ENCODE results near the gene WBP11.

The WBP11 gene

DNA sequence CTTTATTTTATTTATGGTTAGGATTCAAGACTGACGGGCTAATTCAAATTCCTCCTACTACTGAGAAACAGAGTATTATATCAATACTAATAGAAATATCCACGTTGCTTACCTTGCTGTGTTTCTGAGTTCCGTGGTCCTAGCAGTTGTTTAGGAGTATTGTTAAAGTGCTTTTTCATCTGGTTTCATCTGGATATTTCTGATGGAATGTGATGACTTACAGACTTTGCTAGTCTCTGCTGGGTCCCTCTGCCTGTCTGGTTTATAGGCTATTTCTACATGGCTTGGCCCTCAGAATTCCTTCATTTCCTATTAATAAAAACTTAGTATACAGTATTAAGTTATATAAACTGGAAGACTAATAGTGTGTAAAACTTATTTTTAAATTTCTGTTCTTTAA lies 10.7 kb upstream of the WBP11 start, which contains the start of gene SMCO3:
Gene SMCO3 (minus strand): TSS at position 169 of the 400 bp plus-strand sequence. CDS start 7,502 bp downstream, outside the sequence.
- no peak for DNase-seq

DNA sequence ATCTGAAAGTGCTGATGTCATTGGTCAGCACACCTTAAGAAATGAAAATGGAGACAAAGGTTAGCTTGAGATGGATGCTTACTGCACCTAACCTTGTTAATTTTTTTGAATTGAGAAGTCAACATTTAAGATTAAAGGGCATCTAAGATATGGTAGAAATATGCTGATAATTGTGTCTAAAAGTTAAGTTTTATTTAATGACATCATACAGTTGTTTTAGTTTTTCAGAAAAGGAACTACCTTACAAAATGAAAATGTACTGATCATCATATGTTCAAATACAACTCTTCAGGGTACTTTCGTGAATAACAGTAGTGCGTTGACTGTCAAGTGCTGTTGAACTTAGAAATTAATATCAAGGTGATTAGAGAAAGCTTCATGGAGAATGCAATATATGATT lies 8.2 kb upstream of the WBP11 start:
- no peak for DNase-seq

DNA sequence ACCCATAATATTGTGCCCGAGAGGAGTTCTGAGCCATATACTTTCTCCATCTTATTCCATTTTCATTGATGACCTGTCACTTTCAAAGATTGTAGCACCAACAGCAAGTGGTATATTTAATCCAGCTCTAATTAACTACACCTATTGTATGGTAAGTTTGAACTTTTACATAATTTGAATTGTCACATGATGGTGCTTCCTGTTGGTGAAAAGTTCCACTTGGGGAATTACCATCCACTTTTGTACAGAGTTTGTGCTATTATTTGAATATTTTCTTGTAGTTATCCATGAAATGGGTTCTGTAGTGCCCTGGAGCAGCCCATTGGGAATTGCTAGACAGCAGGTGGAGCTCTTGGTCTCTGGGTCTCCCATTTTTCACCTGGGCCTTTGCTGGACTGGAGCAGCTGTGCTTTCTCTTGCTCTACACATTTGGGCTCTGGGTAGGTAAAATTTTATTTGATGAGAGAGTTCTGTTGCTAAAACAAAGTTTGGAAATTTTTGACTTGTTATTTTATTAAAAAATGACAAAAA lies 7.7 kb upstream of the WBP11 start:
- DNase-seq = no peak

DNA sequence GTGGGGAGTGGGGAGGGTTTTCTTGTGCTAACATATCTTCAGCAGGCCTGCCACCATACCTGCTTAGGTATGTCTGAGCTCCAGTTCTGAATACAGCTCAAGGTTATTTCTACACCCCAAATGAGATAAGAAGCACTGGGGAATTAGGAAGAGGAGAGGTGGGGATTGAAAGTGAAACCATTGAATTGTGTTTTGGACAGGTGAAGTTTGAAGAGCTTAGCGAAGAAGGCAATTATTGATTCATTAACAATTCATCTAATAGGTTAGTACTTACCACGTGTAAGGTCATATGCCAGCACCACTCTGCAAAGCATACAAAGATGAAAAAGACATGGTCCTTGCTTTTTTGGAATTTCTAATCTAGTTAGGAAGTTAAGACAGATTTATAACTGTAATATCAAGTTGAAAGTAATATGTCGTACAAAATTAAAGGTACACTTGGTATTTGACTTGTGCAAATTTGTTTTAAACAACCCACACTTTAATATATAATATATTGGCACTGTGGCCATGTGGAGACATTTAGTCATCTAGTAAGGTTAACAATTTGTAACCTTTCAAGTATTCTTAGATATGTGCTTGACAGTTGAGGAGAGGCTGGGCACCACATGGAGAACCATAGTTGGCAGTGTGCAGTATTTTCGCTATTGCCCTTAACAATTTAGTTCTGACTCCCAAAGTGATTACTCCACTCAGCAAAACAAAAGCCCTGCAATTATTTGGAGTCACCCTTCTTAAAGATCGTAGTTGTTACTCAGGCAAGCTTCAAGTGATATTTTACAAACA lies 7.1 kb upstream of the WBP11 start:
- no peak for DNase-seq

DNA sequence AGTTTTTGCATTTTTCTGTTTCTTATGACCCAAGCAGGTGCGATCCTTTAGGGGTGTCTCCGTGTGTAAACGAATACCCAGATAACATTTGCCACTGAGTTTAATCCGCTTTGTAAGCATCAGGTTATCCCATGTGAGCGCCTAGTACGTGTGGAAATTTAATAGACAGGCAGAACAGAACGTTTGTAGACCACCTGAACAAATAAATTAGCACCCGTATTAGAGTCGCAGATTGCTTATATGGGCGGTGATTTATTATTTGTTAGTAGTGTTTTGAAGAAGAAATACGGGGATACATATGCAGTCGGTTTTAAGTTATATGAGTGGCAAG lies 517 bp upstream of the WBP11 start:
- DNase-seq = peak; percentile 60

DNA sequence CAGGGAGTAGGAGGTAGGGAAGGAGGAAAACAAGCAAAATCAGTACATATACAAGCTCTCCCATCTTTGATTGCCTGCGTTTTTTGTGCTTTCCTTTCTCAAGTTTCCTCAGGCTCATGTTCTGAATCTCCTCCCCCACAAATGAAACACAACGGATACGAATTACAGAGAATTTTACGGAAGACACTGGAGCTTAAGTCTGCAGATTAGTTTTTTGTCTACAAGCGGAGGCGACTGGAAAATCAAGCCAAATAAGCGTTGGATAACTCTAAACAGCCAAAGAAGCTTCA lies 612 bp downstream of the WBP11 start:
- no peak for DNase-seq

DNA sequence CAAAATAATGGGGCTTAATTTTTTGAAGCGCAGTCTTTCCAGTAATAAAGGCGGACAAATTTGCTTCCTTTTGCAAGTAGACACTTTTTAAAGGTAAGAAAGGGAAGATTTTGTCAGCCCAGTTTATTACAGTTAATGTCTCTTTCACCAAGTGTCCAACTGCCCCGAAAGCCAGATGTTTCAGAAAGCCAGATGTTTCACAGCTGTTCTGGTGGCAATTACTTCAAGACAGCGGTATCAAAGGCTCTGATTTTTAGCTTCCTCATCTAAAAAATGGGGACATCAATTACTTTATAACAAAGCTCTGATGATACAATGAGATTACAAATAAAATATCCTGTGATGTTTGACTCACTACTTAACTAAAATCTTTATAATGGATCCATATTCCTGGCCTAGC lies 1.0 kb downstream of the WBP11 start:
- DNase-seq = no peak

DNA sequence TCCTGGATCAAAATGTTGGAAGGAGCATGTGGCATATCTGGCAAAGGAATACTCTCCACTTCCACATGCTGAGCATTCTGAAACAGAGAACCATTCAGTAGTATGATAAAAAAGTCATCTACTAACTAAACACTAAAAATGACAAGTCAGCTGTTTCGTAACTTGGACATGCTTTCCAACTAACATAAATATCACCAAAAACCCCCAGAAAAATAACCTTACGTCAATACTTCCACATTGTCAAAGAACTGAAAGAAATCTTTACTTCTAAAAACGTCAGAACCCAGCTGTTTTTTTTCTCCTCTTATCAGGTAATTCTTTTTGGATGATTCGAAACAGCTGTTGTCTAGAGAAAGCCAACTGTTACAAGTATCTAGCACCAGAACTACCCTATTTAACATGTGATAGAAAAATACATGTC lies 8.2 kb downstream of the WBP11 start:
- no peak for DNase-seq

DNA sequence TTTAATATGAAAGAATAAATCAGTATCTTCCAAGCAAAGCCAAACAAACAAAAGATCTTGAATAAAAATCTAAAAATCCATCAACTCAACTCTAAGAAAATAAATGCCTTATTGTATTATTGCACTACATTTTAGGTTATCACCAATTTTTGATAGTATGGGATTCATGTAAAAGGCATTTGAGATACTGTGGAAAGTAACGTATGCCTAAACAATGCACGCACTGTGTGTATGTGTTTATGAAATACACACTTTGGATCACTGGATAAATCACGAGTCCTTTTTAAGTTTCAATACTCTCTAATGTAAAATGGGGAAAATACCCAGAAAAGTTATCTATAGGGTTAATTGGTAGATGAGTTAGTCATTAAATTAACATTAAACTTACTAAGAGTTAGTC lies 17.7 kb downstream of the WBP11 start:
- no peak for DNase-seq

DNA sequence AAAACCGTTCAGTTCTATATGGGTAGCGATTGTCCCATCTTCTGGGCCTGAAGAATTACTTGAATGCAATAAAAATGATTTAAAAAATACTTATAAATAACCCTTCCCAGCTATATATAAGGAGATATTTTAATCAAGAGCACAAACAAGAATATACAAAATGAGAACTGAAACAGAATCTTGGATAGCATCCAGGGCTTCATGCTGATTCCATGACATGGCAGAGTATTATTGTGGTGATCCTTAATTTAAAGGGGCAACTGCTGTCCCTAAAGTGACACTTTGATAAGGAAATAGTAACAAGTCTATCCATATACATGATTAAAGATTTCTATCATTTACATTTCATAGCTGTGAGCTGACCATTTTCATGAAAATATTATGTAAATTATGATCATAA lies 18.8 kb downstream of the WBP11 start:
- no peak for DNase-seq

DNA sequence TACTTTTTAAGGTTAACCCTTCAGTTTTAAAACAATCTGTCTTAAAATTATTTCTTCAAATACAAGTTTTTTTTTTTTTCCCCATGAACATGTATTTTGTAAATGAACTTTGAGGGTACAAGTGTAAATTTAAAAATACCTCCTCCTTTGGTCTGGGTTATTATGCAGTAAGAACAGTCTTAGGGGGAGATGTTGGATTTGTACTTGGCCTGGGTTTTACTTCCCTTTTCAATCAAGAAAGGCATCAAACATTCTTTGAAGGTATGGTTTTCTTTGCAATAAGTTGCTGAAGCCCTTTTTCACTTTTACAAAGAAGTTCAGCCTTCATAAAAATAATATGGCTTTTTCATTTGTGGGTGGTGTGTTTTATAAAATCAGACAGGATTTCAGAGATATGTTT lies 20.5 kb downstream of the WBP11 start:
- DNase-seq = no peak

DNA sequence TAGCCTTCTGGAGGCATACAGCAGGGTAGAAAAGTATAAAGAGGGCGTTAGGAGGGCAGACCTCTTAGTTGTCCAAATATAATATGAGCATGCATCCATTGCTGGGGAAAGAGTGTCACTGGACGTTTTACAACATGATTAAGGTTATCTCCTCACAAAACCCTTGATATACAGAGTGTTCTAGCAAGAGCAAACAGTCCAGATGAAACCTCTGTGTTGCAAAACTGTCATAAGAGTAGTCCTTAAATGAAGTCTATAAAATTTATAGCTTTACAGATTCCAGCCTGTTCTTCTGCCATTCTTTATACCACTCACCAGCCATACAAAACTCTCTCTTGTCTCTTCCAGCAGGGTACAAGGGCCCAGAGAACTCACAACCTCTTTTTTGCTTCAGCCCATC lies 21.7 kb downstream of the WBP11 start:
- no peak for DNase-seq

DNA sequence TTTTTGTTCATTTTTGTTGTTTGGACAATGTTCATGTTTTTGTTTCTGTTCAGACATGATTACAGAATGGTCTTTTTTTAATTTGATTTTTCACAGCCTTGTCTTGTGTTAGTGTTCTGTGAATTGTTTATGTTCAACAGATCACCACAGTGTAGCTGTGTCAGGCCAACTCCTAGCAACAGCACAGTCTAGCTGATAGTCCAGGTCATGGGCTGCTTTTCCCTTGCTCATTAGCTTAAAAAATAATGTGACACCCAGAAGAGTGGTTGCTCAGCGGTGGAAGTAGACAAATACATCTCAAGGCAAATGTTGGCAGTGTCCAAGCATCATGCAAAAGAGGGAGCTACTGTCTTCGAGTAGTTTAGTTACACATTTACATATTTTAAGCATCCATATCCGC lies 22.4 kb downstream of the WBP11 start:
- DNase-seq = no peak

DNA sequence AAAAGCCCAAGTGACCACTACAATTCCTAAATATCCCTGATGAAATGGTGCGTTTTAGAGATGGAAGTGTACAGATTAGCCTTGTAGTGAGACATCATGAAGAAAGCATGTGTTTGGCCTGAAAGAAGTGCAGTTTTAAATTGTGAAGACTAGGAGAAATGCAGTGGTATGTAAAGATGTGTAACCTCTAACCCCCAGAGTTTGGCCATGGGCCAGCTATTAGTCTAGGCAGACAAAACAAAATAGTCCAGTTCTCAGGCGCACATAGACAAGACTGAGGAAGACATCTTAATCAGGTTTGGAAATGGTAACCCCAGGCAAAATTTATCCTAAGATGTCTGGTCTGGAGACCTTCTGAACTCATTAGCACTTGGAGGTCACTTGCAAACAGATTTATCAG lies 23.4 kb downstream of the WBP11 start:
- no peak for DNase-seq

DNA sequence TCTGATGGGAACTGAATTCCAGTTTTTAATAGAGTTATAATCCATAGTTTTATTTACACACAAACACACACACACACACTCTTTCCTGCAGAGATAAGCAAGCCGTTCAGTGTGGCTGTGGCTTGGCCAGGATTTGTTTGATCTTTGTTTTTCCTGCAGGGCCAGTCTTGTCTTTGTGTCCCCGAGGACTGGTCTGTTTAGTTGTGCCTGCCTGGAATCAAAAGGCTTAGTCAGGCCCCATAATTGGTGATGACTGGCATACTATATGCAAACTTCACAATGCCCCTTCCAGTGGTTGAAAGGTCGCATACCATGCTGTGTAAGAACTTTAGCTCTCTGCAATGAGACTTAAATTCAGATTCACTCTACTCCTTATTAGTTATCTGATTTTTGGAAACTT lies 26.0 kb downstream of the WBP11 start:
- DNase-seq = no peak

DNA sequence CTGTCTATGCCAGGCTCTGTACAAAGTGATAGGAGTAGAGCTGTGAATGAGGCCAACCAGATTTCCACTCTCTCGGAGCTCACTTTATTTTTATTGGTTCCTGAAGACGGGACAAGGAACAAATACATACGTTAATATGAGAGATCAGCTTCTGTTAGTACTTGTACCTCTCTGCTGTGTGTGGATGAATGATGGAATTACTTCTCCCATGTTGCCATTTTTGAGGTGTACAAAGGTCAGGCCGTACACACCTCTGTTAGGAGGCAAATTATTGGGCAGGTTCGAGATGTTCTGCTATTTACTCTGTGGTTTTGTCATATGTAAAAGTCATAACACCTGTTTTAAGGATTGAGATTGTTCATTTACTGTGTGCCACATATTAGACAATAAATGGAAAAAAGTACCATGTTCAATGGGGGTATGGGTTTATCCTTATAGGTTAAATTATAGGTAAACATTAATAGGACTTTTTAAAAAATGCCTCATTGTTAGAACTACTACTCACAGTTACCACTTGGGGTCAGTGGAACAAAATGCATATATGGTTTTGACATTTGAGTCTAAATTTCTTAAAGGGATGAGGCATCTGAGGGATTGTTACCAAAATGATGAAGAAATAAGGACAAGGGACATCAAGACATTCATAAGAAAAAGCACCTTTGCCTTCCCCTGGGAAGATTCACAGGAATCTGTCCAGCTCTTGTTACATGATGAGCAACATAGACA lies 26.9 kb downstream of the WBP11 start:
- DNase-seq = no peak

DNA sequence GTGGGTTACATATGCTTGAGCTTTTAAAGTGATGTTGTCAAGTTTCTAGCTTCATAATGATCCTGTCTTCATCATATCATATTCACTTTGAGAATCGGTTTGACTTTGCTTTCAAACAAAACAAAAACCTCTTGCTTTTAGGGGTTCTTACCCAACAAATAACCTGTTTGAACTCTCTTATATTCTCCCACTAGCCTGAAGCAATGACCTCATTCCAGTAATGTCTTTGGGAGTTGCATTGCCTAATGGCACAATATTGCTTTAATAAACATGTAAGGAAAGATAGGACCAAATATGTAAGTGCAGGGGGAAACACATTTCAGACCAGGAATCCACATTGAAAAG lies 27.7 kb downstream of the WBP11 start:
- DNase-seq = no peak

DNA sequence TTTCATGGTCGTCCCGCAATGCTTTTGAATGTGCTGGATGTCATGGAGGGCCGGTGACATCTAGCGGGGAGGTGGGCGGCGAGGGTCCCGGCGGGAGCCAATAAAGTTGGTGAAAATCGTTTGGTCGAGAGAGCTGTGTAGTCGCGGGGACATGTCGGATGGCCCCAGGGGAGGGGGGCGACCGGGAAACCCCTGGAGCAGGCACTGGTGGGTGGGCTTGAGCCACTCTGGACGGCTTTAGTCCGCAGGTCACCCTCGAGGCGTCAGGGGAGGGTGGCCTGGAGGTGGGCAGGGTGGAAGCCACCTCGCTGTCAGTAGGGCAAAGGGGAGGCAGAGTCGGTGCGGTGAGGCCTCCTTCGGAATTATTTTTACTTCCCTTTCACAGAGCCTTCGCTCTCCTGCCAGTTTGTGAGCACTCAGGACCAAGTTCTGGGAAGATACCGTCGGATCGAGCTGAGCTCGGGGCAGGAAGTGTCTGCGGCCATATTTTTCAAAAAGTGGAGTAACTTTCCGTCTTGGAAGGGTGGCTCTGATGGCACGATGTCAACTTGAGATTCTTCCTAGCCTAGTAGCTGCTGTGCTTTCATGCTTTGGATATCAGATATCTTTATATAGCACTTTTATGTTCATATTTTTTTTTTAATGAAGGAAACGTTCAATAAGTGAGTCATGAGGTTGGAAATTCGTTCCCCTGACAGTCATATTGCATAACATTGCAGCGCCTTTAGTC lies 28.2 kb downstream of the WBP11 start:
- DNase-seq = no peak

DNA sequence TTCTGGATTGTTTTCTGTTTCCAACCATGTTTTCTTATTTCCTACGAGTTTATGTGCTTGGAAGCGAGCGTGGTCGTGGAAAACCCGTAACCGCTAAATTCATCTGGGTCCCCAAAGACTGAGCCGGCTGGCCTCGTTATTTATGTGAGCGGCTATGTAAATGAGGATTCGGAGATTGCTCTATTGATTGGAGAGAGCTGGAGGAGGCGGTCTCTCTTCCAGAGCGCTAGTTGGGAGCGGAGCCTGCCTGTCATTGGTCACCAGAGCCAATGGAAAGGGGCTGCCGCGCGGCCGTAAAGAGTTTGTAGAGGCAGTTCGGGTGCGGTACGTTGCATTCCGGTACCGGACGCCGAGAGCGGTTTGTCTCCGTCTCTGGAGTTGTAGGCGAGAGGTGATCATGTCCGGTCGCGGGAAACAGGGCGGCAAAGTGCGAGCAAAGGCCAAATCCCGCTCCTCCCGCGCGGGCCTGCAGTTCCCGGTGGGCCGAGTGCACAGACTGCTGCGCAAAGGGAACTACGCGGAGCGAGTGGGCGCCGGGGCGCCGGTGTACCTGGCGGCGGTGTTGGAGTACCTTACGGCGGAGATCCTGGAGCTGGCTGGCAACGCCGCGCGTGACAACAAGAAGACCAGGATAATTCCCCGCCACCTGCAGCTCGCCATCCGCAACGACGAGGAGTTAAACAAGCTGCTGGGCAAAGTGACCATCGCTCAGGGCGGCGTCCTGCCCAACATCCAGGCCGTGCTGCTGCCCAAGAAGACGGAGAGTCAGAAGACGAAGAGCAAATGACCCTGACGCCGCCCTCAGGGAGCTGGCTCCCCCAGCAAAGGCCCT lies 29.0 kb downstream of the WBP11 start:
- no peak for DNase-seq

DNA sequence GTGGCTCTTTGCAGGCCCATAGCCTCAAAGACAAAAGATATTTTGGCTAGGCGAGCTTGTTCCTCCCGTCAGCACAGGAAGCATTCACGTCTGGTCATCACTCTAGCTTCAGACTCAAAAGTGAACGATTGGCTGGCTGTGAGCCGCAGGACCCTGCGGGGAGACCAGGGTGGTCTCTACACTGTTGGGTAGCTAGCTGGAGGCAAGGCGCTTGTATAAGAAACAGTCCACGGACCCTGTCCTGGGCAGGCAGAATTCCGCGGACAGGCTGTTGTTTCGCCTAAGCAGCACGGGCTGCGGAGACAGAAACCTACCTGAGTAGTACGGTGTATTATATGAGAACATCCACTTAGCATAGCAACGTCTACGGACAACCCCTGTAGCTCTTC lies 29.6 kb downstream of the WBP11 start:
- DNase-seq = no peak

DNA sequence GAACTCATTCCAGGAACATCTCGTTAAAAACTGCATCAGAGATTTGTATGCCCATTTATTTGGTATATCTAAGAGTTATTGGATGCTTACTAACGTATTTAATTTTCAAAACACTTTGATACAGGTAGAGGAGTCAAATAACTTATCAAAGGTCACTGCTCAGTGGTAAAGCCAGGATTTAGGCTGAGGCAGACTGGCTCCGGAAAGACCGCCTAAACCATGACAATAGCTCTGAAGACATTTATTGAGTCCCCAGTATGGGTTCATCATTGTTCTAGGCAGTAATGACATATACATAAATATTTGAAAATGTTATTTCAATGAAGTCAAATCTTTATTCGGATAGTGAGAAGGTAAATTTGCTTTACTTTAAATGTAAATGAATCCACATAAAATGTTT lies 30.3 kb downstream of the WBP11 start:
- no peak for DNase-seq

DNA sequence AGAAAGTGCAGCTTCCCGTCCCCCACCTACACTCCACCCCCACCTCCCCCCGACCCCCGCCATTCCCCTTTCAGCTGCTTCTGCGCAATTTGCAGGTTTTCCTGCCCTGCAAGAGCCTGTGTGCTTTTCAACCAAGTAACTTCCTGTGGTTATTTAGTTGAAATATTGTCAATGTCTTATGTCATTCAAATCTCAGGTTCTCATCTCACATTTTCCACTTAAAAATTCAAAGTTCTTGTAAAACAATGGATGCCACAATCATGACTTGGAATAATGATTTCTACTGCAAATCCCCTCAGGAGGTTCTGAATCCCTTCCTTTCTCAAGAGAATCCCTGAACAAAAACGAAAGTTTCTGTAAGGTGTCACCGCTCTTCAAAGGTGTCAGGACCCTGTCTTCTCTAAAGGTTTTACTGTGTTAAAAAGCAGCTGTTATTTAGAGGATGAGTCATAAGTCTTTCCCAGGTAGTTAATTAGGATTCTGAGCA lies 31.6 kb downstream of the WBP11 start:
- DNase-seq = no peak

All from NCI-H1105 (cell line).